HG02938 (cell line): Measurements from ENCODE around the gene NUP50.

Experiments
- ATAC-seq: cut with Tn5 transposase; IDR thresholded peaks from one replicate; pipeline ENCODE4 v1.9.1; 2021; ENCODE audit warnings: mild to moderate bottlenecking, moderate library complexity; ENCODE audit not compliant: unreplicated experiment

Gene NUP50

GRCh38 chr22:45208696-45208992 is 44.9 kb downstream of the NUP50 start:
- no peak for ATAC-seq

- no peak for ATAC-seq
Measured at GRCh38 chr22:45208993-45209838, 45.5 kb downstream of the NUP50 start.

- no peak for ATAC-seq
Measured at GRCh38 chr22:45210174-45210573, 46.4 kb downstream of the NUP50 start.

DNA sequence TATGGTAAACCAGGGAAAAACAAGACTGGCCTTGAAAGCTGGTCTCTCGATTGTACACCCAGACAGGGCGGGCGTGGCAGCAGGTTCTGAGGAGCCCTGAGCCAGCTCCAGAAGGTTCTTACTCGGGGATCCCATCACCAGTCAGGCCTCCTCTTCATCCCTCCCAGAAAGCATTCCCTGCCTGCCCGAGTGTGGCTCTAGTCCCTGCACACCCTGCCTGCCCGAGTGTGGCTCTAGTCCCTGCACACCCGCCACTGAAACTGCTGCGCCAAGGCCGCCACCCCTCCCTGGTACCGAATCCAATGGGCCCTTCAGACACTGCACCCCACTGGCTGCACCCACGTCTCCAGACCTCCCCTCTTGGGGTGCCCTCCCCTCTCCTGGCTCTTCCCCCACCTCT is 46.9 kb downstream of the NUP50 start:
- no peak for ATAC-seq

- ATAC-seq, result no peak
Measured at GRCh38 chr22:45210991-45211390, 47.3 kb downstream of the NUP50 start.

DNA sequence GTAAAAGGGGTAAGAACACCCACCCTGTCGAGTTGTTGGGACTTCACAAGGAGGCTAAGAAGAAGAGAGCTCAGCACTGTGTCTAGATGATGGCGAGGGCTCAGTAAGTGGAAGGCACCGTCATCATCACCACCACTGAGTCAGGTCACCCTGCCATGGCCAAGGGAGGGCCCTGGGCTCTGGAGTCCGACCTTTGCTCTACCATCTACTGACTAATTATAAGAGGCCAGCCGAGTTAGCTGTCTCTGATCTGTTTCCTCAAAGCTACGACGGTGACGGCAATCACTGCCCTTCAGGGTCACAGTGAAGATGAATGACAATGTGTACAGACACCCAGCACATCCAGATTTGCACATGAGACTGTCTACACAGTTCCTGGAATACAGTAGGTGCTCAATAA is 47.7 kb downstream of the NUP50 start:
- ATAC-seq, result no peak

DNA sequence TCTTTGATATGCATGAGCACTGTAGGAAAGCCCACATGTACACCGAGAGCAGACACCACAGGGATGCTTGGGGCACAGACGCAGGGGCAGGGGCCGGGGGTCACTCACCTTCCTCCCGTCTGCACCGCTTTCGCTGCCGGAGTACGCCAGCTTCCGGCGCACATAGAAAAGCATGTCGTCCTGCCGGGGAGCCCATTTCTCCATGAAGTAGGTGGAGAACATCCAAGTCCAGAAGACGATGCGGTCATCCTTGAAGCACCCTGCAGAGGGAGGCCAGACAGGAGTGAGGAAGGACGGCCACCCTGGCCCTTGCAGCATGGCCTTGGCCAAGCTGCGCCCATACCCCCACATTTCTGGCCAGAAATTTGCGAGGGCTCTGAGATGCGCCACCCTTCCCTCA is 48.1 kb downstream of the NUP50 start:
- no peak for ATAC-seq

- no peak for ATAC-seq
Measured at GRCh38 chr22:45212306-45212709, 48.6 kb downstream of the NUP50 start.

DNA sequence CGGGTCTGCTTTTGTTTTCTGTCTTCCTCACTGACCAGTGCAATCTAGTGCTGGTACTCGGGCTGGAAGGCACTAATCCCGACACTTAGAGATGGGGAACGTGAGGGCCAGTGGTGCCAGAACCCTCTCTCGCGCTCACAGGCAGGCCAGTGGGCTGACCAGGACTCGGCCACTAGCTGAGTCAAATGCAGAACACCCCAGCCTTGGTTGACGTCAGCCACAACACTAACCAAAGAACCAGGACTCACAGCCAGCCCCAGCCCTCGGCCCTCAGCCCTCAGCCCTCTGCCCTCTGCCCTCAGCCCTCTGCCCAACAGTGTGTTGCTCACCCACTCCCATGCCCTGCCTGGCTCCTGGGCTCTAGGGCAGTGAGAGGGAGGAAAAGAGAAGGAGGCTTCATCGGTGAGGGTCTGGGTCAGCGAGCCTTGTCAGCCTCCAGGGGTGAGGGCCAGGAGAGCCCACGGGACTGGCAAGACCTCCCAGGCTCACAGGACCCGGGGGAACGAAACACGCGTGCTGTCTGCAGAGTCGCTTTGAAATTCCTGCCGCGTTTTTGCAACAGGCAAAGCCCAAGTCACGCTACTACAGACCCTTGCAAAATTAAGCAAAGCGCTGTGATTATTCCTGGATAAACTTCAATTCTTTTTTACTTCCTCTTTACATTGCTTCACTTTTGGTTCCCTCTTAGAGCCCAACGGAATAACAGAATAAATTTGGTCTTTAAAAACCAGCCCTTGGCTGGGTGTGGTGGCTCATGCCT is 49.4 kb downstream of the NUP50 start:
- no peak for ATAC-seq

DNA sequence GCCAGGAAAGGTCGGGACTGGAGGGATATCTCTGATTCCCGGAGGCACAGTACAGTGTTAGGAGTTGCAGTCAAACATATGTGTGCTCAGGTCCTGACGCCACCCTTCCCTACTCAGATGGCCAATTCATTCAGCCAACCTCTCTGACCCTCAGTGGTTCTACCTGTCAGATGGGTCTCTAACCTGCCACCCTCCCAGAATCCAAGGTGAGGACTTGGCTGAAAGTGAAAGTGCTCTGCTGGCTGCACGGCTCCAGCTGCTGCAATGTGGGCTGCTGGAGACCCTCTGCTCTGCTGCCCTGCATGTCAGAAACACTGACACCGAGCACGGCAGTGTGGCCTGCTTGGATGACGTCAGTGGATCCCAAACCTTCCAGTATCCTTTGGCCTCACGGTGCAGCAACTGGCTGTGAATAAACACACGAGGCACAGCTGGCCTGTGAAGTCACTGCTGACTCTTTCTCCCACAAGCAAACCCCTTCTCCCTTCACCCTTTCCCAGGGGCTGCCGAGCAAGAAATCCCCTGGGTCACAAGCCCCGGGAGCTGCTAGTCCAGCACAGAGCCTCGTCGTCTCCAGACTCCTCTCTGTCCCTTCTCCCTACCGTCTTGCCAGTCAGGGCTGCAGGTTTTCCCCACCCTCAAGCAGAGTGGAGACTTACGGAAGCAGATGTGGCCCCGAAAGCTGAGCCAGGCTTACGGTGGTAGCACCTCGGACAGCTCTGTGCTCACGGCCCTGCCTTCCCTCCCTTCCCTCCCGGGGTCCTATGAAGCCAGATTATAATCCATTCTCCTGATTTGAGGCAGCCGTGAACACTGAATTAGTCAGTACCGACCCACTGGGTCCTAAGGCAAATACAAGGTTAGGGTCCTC is 52.6 kb downstream of the NUP50 start:
- ATAC-seq, result no peak

GRCh38 chr22:45217345-45217744 is 53.6 kb downstream of the NUP50 start:
- ATAC-seq, result no peak

DNA sequence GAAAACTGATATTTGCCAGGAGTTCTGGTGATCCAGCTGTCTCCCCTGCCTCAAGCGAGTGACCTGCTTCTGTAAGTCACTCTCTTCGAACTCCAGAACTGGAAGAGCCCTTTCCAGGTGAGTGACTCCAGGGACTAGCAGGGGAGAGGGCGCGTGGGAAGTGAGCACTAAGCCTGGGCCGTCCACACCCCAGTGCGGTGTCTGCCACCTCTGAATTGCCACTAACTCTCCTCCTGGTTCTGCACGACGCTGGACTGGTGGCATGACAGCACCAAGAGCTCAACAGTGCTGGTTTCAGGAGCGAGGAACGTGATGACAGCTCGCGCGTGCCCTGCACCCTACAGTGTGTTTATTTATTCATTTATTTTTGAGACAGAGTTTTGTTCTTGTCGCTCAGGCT is 54.1 kb downstream of the NUP50 start:
- no peak for ATAC-seq

DNA sequence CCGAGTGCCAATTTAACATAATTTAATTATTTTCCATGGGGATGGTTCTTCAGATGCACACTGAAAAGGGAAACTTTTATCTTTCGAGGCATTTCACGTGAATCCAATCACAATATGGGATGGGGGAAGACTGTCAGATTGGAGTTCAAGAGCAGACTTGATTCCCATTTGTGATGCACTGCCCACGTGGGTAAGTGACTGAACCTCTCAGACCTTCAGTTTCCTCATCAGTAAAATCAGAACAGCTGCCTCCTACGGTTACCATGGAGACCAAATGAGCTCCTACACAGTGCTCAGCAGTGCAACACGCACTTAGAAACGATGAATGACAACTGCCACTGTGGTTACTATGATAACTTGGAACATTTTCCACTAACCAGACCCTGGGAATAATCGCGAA is 55.3 kb downstream of the NUP50 start:
- ATAC-seq, result no peak

DNA sequence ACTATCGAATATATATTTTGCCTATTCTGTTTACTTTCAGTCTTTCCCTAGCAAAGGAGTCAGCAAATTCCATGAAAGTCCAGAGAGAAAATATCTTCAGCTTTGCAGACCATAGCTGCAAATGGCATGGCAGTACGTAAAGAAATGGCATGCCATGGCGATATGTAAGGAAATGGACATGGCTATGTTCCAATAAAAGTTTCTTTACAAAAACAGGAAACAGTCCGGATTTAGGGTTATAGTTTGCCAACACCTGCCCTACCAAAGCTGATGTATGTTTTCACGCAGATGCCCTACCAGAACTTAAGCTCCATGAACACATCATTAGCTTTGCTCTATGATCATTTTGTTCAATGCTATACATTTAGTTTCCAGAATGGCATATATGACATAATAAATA is 57.5 kb downstream of the NUP50 start:
- no peak for ATAC-seq

DNA sequence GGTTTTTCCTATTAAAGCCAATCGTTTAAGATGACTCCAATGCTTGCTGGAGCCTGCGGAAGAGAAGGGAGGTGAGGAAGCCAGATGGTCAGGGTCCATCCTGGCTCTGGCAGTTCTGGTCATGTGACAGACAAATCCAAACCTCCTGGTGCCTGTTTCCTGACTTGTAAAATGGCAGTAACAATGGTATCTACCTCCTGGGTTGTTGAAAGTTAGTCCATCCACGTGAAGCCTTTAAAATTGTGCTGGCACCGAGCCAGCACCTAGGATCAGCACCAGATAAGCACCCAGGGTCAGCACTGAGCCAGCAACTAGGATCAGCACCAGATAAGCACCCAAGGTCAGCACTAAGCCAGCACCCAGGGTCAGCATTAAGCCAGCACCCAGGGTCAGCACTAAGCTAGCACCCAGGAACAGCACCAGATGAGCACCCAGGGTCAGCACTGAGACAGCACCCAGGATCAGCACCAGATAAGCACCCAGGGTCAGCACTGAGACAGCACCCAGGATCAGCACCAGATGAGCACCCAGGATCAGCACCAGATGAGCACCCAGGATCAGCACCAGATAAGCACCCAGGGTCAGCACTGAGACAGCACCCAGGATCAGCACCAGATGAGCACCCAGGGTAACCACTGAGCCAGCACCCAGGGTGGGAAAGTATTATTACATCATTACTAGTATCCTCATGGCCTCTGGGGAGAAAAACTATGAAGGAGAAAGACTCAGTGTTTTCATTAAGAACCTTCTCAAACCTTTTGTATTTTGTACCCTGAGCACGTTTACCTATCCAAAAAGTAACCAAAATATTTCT is 59.8 kb downstream of the NUP50 start:
- no peak for ATAC-seq

DNA sequence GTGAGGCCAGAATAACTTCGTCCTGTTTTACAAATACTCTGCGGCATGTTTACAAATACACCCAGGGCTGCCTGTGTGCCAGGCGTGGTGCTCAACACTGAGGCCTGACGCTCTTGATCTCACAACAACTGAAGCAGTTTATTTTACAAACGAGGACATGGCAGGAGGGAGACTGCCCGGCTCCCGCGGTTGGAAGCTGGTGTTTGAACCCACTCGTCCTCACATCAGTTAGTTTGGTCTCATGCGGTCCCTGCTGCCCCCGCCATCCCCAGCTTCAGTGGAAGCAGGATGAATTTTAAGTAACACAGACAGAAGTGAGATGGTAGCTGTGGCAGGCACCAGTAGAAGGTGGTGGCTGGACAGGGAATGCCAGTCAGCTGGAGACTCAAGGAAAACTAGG is 60.6 kb downstream of the NUP50 start:
- no peak for ATAC-seq

DNA sequence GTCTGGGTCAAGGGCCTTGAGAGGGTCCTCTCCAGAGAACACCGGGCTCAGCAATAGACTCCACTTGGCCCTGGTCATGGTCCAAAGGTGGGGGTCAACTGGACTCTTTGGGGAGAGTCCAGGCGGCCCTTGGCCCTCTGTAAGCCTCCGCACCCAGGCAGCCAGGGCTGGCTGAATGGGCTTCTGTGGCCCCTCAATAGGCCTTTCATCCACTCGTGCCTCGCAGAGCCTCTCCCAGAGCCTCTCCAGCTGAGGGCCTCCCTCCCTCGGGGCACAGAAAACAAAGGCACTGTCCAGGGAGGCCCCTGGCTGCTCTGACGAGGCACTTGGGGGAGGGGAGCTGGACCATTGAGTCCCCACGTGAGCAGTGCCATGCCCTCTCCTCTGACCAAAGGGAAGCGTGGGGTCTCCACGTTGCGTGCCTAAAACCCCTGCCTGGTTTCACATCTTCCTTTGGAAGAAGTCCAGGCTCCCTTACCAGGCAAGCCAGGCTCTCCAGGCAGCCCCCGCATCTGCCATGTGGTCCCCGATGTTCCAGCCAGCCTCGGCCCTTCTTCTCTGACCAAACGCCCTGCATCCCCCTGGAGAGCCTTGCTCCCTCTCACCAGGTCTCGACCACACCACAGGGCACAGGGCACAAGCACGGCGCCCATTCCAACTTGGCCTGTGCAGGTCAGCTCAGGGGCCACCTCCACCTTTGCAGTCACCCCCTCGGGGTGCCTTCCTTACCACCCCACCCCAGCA is 61.4 kb downstream of the NUP50 start:
- no peak for ATAC-seq

DNA sequence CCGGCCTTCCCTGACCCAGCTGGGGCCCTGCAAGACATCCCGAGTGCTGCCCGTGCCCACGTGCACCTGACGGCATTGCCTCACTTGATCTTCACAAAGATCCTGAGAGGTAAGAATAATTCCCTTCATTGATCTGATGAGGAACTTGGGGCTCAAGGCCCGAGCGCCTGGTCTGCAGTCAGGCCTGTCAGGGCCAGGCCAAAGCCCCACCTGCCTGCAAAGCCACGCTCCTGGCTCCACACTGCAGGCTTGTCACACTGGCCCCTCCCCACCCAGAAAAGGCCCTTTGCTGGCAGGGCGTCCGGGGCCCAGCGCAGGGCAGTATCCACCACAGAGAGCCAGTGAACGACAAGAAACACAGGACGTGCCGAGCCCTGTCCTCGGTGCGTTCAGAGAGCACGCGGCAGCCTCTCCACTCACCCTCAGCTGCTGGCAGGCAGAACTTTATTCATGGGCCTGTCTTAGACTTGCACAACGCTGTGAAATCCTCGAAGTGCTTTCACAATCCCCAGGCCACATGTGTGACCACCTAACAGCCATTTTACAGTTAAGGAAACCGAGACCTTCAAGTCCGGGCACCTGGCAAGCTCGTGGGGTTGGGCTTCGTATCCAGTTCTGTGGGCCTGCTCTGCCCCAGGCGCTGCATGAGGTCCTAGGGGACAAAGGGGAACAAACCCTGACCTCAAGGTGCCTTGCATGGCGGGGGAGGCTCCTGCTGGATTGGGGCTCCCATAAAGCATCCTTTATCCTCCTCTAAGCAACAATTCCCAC is 62.2 kb downstream of the NUP50 start:
- no peak for ATAC-seq

DNA sequence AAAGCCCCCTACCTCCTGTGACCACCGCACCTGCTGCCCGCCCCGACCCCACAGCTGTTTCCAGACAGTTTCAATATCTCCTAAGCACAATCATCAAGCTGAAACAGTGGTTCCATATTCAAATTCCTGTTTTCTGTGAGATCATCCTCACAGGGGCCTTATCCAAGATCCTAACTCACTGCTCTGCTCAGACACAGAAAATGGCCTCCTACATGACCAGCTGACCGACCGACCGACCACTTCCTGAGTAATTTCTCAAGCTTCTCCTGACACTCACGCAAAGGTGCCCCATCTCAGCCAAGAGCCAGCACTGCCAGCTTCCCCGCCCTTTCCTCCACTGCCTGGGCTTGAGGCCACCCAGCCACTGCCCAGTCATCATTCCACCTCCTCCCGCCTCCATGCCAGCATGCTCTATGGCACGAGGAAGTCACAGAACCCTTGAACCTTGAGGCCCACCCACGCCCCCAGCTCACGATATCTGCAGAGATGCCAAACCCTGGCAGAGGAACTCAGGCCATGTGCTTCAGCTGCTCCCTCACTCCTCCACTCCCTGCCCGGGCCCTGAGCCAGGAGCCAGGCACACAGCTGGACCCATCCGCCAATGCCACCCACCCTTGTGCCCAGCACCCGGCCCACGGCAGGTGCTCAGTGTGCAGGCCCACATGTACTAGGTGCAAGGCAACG is 62.9 kb downstream of the NUP50 start:
- ATAC-seq, result no peak
